Parathyroid adenoma (tissue), 2 donors: ENCODE data around the gene TAF8.

ENCODE experiments used
- H2AFZ ChIP-seq: fragments of 300-600 bp; sonication (generic); one replicate; pipeline ENCODE4 v1.7.0; 2017; ENCODE audit warnings: antibody characterized with exemption, mild to moderate bottlenecking
- H3K27ac ChIP-seq: fragments of 300-600 bp; sonication (generic); one replicate; pipeline ENCODE4 v1.7.0; 2017
- H3K27me3 ChIP-seq: fragments of 300-600 bp; sonication (generic); one replicate; pipeline ENCODE4 v1.7.0; 2017; ENCODE audit warnings: low read length; ENCODE audit not compliant: control insufficient read depth, insufficient read depth
- H3K36me3 ChIP-seq: fragments of 300-600 bp; sonication (generic); one replicate; pipeline ENCODE4 v1.7.0; 2017; ENCODE audit warnings: low read length; ENCODE audit not compliant: control insufficient read depth, insufficient read depth
- H3K4me1 ChIP-seq: fragments of 300-600 bp; sonication (generic); one replicate; pipeline ENCODE4 v1.7.0; 2017; ENCODE audit warnings: control low read depth
- H3K4me2 ChIP-seq: fragments of 300-600 bp; sonication (generic); one replicate; pipeline ENCODE4 v1.7.0; 2017; ENCODE audit warnings: low read length
- H3K4me3 ChIP-seq: fragments of 300-600 bp; sonication (generic); one replicate; pipeline ENCODE4 v1.7.0; 2017; ENCODE audit warnings: low read depth, low read length
- H3K79me2 ChIP-seq: fragments of 300-600 bp; sonication (generic); one replicate; pipeline ENCODE4 v1.7.0; 2017; ENCODE audit warnings: control low read depth
- H3K9ac ChIP-seq: fragments of 300-600 bp; sonication (generic); one replicate; pipeline ENCODE4 v1.7.0; 2017; ENCODE audit warnings: mild to moderate bottlenecking
- H3K9me3 ChIP-seq: fragments of 300-600 bp; sonication (generic); one replicate; pipeline ENCODE4 v1.7.0; 2017; ENCODE audit warnings: low read length; ENCODE audit not compliant: control insufficient read depth
- TF ChIP-seq, protein P1 (sequence below): fragments of 300-600 bp; sonication (generic); IDR thresholded peaks from one replicate; pipeline ENCODE4 v1.7.0; 2017; ENCODE audit warnings: antibody characterized with exemption, mild to moderate bottlenecking
- donor health status: primary hyperparathyroidism.

TAF8 gene

GRCh38 chr6:42079941-42080464 is 29.7 kb downstream of the TAF8 start:
- no peak overlapping the region for H3K27ac ChIP-seq
- H3K9me3 ChIP-seq: no peaks in the 10 kb centered on the region
- no peak overlapping the region for H3K4me2 ChIP-seq
- H3K36me3 ChIP-seq: no peaks in the 10 kb centered on the region
- no peaks in the 10 kb centered on the region for H3K27me3 ChIP-seq
- H3K79me2 ChIP-seq: no peaks in the 10 kb centered on the region
- no peaks in the 10 kb centered on the region for H3K4me1 ChIP-seq
- TF ChIP-seq, protein P1, sequence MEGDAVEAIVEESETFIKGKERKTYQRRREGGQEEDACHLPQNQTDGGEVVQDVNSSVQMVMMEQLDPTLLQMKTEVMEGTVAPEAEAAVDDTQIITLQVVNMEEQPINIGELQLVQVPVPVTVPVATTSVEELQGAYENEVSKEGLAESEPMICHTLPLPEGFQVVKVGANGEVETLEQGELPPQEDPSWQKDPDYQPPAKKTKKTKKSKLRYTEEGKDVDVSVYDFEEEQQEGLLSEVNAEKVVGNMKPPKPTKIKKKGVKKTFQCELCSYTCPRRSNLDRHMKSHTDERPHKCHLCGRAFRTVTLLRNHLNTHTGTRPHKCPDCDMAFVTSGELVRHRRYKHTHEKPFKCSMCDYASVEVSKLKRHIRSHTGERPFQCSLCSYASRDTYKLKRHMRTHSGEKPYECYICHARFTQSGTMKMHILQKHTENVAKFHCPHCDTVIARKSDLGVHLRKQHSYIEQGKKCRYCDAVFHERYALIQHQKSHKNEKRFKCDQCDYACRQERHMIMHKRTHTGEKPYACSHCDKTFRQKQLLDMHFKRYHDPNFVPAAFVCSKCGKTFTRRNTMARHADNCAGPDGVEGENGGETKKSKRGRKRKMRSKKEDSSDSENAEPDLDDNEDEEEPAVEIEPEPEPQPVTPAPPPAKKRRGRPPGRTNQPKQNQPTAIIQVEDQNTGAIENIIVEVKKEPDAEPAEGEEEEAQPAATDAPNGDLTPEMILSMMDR: no peak
- H2AFZ ChIP-seq: no peak overlapping the region
- H3K9ac ChIP-seq: no peak overlapping the region
- no peak overlapping the region for H3K4me3 ChIP-seq

GRCh38 chr6:42083530-42083929 is 33.2 kb downstream of the TAF8 start:
- Histone ChIP-seq H3K4me2 (no peak overlapping the region), H3K79me2 (no peaks in the 10 kb centered on the region), H3K9ac (no peak overlapping the region), H3K4me1 (no peaks in the 10 kb centered on the region), H3K27me3 (no peaks in the 10 kb centered on the region), H2AFZ (no peak overlapping the region), H3K27ac (no peak overlapping the region), H3K9me3 (no peaks in the 10 kb centered on the region), H3K4me3 (no peak overlapping the region), H3K36me3 (no peaks in the 10 kb centered on the region)
- TF ChIP-seq, protein P1: no peak

DNA sequence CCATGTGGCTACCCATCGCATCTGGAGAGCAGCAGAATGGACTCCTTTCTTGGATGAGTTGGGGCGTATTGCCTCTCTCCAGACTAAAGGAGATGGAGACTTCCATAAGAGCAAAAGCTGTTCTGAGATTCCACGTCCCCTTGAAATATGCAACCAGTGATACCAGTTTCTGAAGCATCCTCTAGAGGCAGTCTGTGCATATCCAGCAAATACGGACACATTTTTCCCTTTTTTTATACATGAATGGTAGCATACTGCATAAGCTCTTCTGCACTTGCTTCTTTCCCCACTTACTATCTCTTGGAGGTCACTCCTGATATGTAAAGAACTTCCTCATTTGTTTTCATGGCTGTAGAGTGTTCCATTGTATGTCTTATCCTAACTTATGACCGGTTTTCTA is 34.6 kb downstream of the TAF8 start:
- no peaks in the 10 kb centered on the region for H3K27me3 ChIP-seq
- H3K79me2 ChIP-seq: no peaks in the 10 kb centered on the region
- H3K9ac ChIP-seq: no peak overlapping the region
- H3K4me2 ChIP-seq: no peak overlapping the region
- no peaks in the 10 kb centered on the region for H3K4me1 ChIP-seq
- H3K4me3 ChIP-seq: no peak overlapping the region
- H2AFZ ChIP-seq: no peak overlapping the region
- no peak overlapping the region for H3K27ac ChIP-seq
- H3K9me3 ChIP-seq: no peaks in the 10 kb centered on the region
- no peaks in the 10 kb centered on the region for H3K36me3 ChIP-seq
- TF ChIP-seq, protein P1: no peak

GRCh38 chr6:42086046-42087035 is 36.0 kb downstream of the TAF8 start:
- H3K27me3 ChIP-seq: no peaks in the 10 kb centered on the region
- no peak overlapping the region for H3K4me3 ChIP-seq
- no peaks in the 10 kb centered on the region for H3K36me3 ChIP-seq
- no peak overlapping the region for H3K27ac ChIP-seq
- no peaks in the 10 kb centered on the region for H3K9me3 ChIP-seq
- H2AFZ ChIP-seq: no peak overlapping the region
- no peak overlapping the region for H3K9ac ChIP-seq
- H3K4me1 ChIP-seq: no peaks in the 10 kb centered on the region
- no peak overlapping the region for H3K4me2 ChIP-seq
- no peaks in the 10 kb centered on the region for H3K79me2 ChIP-seq
- TF ChIP-seq, protein P1: no peak
